Measurements from ENCODE around the gene SLC66A3. TPM values are rescaled to one million over a fixed set of nuclear protein-coding genes. Genes with fewer than 3 reads are reported as not detected.

SLC66A3 gene
- total and polyA plus RNA-seq, 8 donors: 20.8 to 30.4 (median 27.5) TPM

DNA sequence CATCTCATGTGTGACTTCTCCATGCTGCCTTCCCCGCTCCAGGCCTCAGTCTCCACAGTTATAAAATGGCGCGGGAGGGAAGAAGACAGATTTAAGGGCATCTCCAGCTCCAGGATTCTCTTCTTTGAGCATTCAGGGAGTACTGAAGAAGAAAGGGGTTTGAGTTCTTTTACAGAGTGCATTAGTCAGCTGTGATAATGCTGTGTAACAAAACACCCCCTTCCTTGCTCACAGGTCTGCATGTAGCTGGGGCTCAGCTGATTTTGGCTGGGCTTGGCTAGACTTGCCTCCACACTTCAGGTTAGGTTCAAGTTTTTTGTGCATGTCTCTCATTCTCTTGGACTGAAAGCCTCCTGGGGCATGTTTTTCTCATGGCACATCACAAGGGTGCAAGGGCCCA lies 8.0 kb upstream of the SLC66A3 start:
- no peak overlapping the region for H3K4me3 ChIP-seq
- H3K27ac ChIP-seq: no peak overlapping the region
- H3K27me3 ChIP-seq: no peaks in the 10 kb centered on the region
- TF ChIP-seq, protein P1, sequence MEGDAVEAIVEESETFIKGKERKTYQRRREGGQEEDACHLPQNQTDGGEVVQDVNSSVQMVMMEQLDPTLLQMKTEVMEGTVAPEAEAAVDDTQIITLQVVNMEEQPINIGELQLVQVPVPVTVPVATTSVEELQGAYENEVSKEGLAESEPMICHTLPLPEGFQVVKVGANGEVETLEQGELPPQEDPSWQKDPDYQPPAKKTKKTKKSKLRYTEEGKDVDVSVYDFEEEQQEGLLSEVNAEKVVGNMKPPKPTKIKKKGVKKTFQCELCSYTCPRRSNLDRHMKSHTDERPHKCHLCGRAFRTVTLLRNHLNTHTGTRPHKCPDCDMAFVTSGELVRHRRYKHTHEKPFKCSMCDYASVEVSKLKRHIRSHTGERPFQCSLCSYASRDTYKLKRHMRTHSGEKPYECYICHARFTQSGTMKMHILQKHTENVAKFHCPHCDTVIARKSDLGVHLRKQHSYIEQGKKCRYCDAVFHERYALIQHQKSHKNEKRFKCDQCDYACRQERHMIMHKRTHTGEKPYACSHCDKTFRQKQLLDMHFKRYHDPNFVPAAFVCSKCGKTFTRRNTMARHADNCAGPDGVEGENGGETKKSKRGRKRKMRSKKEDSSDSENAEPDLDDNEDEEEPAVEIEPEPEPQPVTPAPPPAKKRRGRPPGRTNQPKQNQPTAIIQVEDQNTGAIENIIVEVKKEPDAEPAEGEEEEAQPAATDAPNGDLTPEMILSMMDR (IDR thresholded peaks at IDR 0.05): no peak
- H3K36me3 ChIP-seq: no peaks in the 10 kb centered on the region
- ATAC-seq: no peak
- no peak for DNase-seq
- H3K9me3 ChIP-seq: no peaks in the 10 kb centered on the region
- intact Hi-C loops (cut with DNase I): no loop called here
- no peaks in the 10 kb centered on the region for H3K4me1 ChIP-seq

DNA sequence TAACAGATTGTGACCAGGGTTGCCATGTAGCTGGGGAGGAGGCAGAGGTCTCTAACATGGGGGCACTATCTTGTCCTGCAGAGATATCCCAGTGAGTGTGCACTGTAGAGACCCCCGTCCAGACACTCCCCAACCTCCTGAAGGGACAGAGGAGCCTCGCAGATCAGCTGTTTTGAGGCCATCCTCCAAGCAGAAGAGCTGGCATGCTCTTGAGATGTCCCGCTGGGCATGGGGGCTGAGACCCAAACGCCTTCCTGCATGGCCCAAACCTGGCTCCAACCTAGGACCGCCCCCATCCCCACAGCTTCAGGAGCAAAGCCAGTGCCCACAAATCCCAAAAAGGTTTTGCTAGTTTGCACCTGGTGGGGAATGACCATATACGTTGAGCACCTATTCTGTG lies 2.7 kb upstream of the SLC66A3 start:
- no peak for ATAC-seq
- H3K4me1 ChIP-seq: peaks cover 10 to 23% of the 10 kb centered on the region in 2 donors
- intact Hi-C loops (cut with DNase I): no loop called here
- no peaks in the 10 kb centered on the region for H3K27me3 ChIP-seq
- H3K4me3 ChIP-seq: no peak overlapping the region
- TF ChIP-seq, protein P1 (IDR thresholded peaks at IDR 0.05): no peak
- no peaks in the 10 kb centered on the region for H3K9me3 ChIP-seq
- H3K27ac ChIP-seq: no peak overlapping the region
- no peaks in the 10 kb centered on the region for H3K36me3 ChIP-seq
- no peak for DNase-seq

DNA sequence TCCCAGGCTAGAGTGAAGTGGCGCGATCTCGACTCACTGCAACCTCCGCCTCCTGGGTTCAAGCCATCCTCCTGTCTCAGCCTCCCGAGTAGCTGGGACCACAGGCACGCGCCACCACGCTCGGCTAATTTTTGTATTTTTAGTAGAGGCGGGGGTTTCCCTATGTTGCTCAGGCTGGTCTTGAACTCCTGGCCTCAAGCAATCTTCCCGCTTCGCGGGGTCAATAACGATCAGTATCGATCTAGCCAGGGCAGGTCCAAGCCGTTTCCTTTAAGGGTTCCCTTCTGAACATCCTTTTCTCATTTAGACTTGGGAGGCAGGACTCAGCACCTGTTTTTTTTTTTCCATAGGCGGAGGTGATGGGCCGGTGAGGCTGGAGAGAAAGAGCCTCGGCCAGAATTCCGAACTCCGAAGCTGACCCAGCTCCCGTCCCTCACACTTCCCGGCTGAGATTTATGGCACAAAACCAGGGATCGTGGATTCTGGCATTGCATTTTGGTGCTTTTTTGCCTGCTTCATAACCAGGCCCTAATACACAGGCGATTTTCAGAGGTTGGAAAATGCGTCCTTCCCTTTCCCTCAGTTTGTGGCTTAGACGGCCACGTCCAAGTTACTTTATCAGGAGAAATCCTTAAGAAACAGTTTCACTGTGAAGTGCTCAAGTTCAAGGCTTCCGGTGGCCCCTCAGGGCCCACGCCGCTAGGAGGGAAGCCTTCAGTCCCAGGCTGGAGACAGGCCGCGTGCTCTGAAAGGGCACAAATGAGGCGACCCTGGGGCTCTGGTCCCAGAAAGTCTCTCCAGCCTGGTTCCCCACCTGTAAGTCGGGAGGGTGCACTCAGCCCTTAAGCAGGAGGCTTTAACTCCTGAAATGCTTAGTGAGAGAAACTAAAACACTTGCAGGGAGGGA lies 998 bp upstream of the SLC66A3 start:
- no peaks in the 10 kb centered on the region for H3K27me3 ChIP-seq
- H3K9me3 ChIP-seq: no peaks in the 10 kb centered on the region
- peaks cover 10 to 23% of the 10 kb centered on the region in 2 donors for H3K4me1 ChIP-seq
- H3K36me3 ChIP-seq: no peaks in the 10 kb centered on the region
- peak overlapping the region; percentile 91 to 93 for H3K27ac ChIP-seq
- H3K4me3 ChIP-seq: peak overlapping the region; percentile 37 to 52
- peak; percentile 6 for ATAC-seq
- peak in 1 of 4 donors; percentile 83 for DNase-seq
- TF ChIP-seq, protein P1 (IDR thresholded peaks at IDR 0.05): no peak
- intact Hi-C loops (cut with DNase I): no loop called here

DNA sequence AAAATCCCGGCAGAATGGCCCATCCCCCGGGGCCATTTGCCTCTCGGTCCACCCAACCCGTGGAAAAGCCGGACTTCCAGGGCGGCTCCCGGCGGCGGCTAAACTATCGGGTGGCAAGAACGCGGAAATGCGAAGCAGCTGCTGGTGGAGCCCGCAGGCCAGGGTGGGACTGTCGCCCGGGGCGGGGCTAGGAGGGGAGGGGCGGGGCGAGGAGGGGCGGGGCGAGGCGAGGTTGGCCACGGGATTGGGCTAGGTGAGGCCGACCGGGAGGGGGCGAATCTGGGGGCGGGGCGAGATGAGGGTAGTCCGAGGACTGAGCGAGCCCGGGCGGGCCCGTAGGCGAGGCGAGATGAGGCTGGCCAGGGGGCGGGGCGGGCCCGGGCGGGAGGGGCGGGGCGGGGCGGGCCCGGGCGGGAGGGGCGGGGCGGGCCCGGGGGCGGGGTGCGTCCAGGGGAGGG lies 315 bp upstream of the SLC66A3 start:
- Histone ChIP-seq H3K27ac (peak overlapping the region; percentile 93), H3K4me1 (peaks cover 10 to 23% of the 10 kb centered on the region in 2 donors), H3K27me3 (no peaks in the 10 kb centered on the region), H3K9me3 (no peaks in the 10 kb centered on the region), H3K36me3 (no peaks in the 10 kb centered on the region), H3K4me3 (peak overlapping the region; percentile 71 to 72)
- TF ChIP-seq, protein P1 (IDR thresholded peaks at IDR 0.05): no peak
- intact Hi-C loops (cut with DNase I): no loop called here
- ATAC-seq (peak; percentile 94), DNase-seq (peak; percentile 88 to 99 (median 98))

DNA sequence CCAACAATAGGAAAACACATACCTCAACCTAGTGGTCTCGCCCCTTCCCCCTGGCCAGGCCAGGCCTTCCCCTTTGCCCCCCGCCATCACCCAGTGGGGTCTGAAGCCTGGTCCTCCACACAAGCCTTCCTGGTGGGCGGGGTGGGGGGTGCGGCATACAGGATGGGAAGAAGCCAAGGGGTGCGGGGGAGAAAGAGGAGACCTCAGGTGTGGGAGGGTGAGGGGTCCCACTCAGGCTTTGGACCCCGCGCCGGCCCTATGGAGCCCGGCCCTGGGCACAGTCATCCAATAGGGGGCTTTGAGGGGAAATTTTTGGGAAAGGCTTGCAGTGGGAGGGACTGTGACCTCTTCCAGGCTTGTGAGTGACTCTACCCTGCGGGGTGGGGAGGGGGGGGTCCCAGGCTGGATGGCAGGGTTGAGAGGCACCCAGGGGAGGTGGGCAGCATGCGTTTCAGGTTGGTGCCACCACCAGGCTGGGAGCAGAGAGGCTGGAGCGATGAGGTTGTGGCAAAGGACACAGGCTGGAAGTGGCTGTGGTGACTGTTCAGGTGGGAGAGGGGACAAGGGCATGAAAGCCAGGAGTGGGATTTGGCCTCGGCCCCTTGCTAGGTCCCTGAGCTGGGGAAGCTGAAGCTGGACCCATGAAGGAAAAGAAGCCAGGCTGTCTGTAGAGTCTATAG lies 1.3 kb downstream of the SLC66A3 start:
- TF ChIP-seq, protein P1 (IDR thresholded peaks at IDR 0.05): no peak
- Histone ChIP-seq H3K36me3 (no peaks in the 10 kb centered on the region), H3K9me3 (no peaks in the 10 kb centered on the region), H3K27ac (no peak overlapping the region), H3K4me1 (peaks cover 10 to 28% of the 10 kb centered on the region in 2 donors), H3K27me3 (no peaks in the 10 kb centered on the region), H3K4me3 (peak overlapping the region in 1 of 2 donors; percentile 72)
- DNase-seq (no peak), ATAC-seq (no peak)
- intact Hi-C loops (cut with DNase I): no loop called here
